Keratinocyte (primary cell): ENCODE data around the gene ZBTB7B. TPM values are rescaled to one million over a fixed set of nuclear protein-coding genes. Genes with fewer than 3 reads are reported as not detected.
A peak's percentile ranks its signal among the peaks of the same experiment; 100 is the strongest.

Experiments used
- DNase-seq: peaks from one replicate; pipeline ENCODE4 v3.0.0-alpha.2; 2011; ENCODE audit warnings: low read depth, missing footprints, low spot score
- FAIRE-seq: peaks from 2 replicates; lab custom pipeline; 2011; peaks lifted over from hg19 to GRCh38; lab: Jason Lieb, UNC
- H2AFZ ChIP-seq: 2 replicates; pipeline ENCODE4 v1.6.0; 2012; ENCODE audit warnings: low read length, control low read depth, inconsistent platforms; ENCODE audit not compliant: control insufficient read depth
- H3K27ac ChIP-seq: 2 replicates; pipeline ENCODE4 v1.5.1; 2011; ENCODE audit warnings: low read length; ENCODE audit not compliant: control insufficient read depth, insufficient read depth
- H3K27me3 ChIP-seq: 3 replicates; pipeline ENCODE4 v1.6.0; 2011; ENCODE audit warnings: low read length; ENCODE audit not compliant: control insufficient read depth, insufficient read depth; ENCODE audit errors: extremely low read depth
- H3K36me3 ChIP-seq, 2 experiments: 2 replicates in 1 of 2; 3 replicates in 1 of 2; pipeline ENCODE4 v1.5.1; 2011; ENCODE audit warnings: low read length in 2 of 2, mild to moderate bottlenecking in 1 of 2; ENCODE audit not compliant: control insufficient read depth in 2 of 2, insufficient read depth in 2 of 2; ENCODE audit errors: extremely low read depth in 1 of 2
- H3K4me1 ChIP-seq: 3 replicates; pipeline ENCODE4 v1.5.1; 2011; ENCODE audit warnings: low read length; ENCODE audit not compliant: control insufficient read depth, insufficient read depth; ENCODE audit errors: extremely low read depth
- H3K4me2 ChIP-seq: 3 replicates; pipeline ENCODE4 v1.6.0; 2011; ENCODE audit warnings: low read depth, low read length; ENCODE audit not compliant: control insufficient read depth, insufficient read depth; ENCODE audit errors: extremely low read depth
- H3K4me3 ChIP-seq, 3 experiments: fragments of 200-600 bp in 1 of 3; sonication (generic) in 1 of 3; 2 replicates in 2 of 3; 3 replicates in 1 of 3; pipeline ENCODE4 v1.5.1; 2011 to 2016; ENCODE audit warnings: low read length in 3 of 3, mild to moderate bottlenecking in 3 of 3, control low read depth in 2 of 3, inconsistent platforms in 1 of 3, low read depth in 1 of 3, mixed read lengths in 1 of 3, mixed run types in 1 of 3, moderate library complexity in 1 of 3; ENCODE audit not compliant: control insufficient read depth in 2 of 3, insufficient read depth in 2 of 3; ENCODE audit errors: extremely low read depth in 1 of 3
- H3K79me2 ChIP-seq: 2 replicates; pipeline ENCODE4 v1.6.0; 2012; ENCODE audit warnings: low read length; ENCODE audit not compliant: control insufficient read depth, insufficient read depth
- H3K9ac ChIP-seq: 3 replicates; pipeline ENCODE4 v1.6.0; 2011; ENCODE audit warnings: low read length; ENCODE audit not compliant: control insufficient read depth, insufficient read depth; ENCODE audit errors: extremely low read depth
- H3K9me1 ChIP-seq: 3 replicates; pipeline ENCODE4 v1.6.0; 2011; ENCODE audit warnings: low read length; ENCODE audit not compliant: control insufficient read depth, insufficient read depth; ENCODE audit errors: extremely low read depth
- H3K9me3 ChIP-seq: 2 replicates; pipeline ENCODE4 v1.5.1; 2012; ENCODE audit warnings: low read depth, low read length; ENCODE audit not compliant: control insufficient read depth
- H4K20me1 ChIP-seq: 3 replicates; pipeline ENCODE4 v1.6.0; 2011; ENCODE audit warnings: low read length; ENCODE audit not compliant: control insufficient read depth, insufficient read depth; ENCODE audit errors: extremely low read depth
- CTCF ChIP-seq, 3 experiments: IDR thresholded peaks in 1 of 3; conservative IDR thresholded peaks in 1 of 3; optimal IDR thresholded peaks in 1 of 3; 2 replicates in 2 of 3; 3 replicates in 1 of 3; pipeline versions ENCODE3 to v1.5.1; 2011; ENCODE audit warnings: low read length in 3 of 3, mild to moderate bottlenecking in 3 of 3, moderate library complexity in 2 of 3, control low read depth in 1 of 3, inconsistent platforms in 1 of 3; ENCODE audit not compliant: insufficient read depth in 2 of 3; ENCODE audit errors: extremely low read depth in 1 of 3
- EZH2 ChIP-seq: IDR thresholded peaks from one replicate; pipeline ENCODE4 v1.6.1; 2012; ENCODE audit warnings: inconsistent platforms, mild to moderate bottlenecking, low read length, moderate library complexity
- dilution Hi-C: fragments of 300-500 bp; cut with MboI; formaldehyde crosslinking; loops from one replicate; pipeline ENCODE4 v1.7.0; 2020; ENCODE audit warnings: low sequenced_read_pairs; ENCODE audit not compliant: extremely low pct_ligation_motif_present
- polyA plus RNA-seq, 5 experiments: library from polyadenylated mRNA; depleted of rRNA in 3 of 5; stranded (reverse) in 3 of 5; stranded (forward) in 1 of 5; unstranded in 1 of 5; fragments of >200 nt; gene quantifications; 1 replicate in 1 of 5; 2 replicates in 3 of 5; 3 replicates in 1 of 5; pipeline versions ENCODE4 v1.2.1 to v1.2.3, GENCODE V29; 2011 to 2012; ENCODE audit warnings: missing spikeins in 2 of 5, low read depth in 1 of 5, low replicate concordance in 1 of 5

The ZBTB7B gene
- polyA plus RNA-seq, 1 donor (not counting 4 experiments of a cell fraction or from before 2014, with no cell fraction given) = 20.9 TPM

GRCh38 chr1:155053531-155054105, 51.0 kb downstream of the ZBTB7B start:
- Histone ChIP-seq H3K27ac (peak overlapping the region; percentile 17), H3K36me3 (peaks cover 29 to 34% of the 10 kb centered on the region in 2 experiments), H3K4me2 (peak overlapping the region; percentile 95), H3K9me3 (no peaks in the 10 kb centered on the region), H3K4me3 (peak overlapping the region in 2 of 3 experiments; percentile 41 to 93), H2AFZ (no peak overlapping the region), H4K20me1 (no peaks in the 10 kb centered on the region), H3K4me1 (peaks cover 27% of the 10 kb centered on the region), H3K27me3 (no peaks in the 10 kb centered on the region), H3K9me1 (no peaks in the 10 kb centered on the region), H3K79me2 (peaks cover 33% of the 10 kb centered on the region), H3K9ac (peak overlapping the region; percentile 84)
- DNase-seq (no peak), FAIRE-seq (no peak)
- TF ChIP-seq CTCF (optimal IDR thresholded peaks at IDR 0.05 in 1 of 3, IDR thresholded peaks at IDR 0.05 in 1 of 3, conservative IDR thresholded peaks at IDR 0.05 in 1 of 3; ENCODE audit: extremely low read depth in 1 of 3, insufficient read depth in 2 of 3, low read length in 3 of 3) (no peak), EZH2 (no peak)
- dilution Hi-C loops = no loop called here

- Histone ChIP-seq H3K36me3 (peaks cover 52 to 57% of the 10 kb centered on the region in 2 experiments), H3K4me2 (no peak overlapping the region), H3K4me3 (no peak overlapping the region), H3K27me3 (no peaks in the 10 kb centered on the region), H4K20me1 (peaks cover 5% of the 10 kb centered on the region), H3K79me2 (peaks cover 23% of the 10 kb centered on the region), H3K9me1 (no peaks in the 10 kb centered on the region), H2AFZ (no peak overlapping the region), H3K9ac (no peak overlapping the region), H3K4me1 (peaks cover 24% of the 10 kb centered on the region), H3K9me3 (no peaks in the 10 kb centered on the region), H3K27ac (no peak overlapping the region)
- DNase-seq = no peak
- FAIRE-seq = no peak
- TF ChIP-seq CTCF (optimal IDR thresholded peaks at IDR 0.05 in 1 of 3, IDR thresholded peaks at IDR 0.05 in 1 of 3, conservative IDR thresholded peaks at IDR 0.05 in 1 of 3; ENCODE audit: extremely low read depth in 1 of 3, insufficient read depth in 2 of 3, low read length in 3 of 3) (no peak), EZH2 (no peak)
- dilution Hi-C loops = no loop called here
Measured at GRCh38 chr1:155057104-155057503, 54.5 kb downstream of the ZBTB7B start.
